PC-9 (cell line): Measurements from ENCODE around the gene NMRK2. TPM values are rescaled to one million over a fixed set of nuclear protein-coding genes. Genes with fewer than 3 reads are reported as not detected.
A peak's percentile ranks its signal among the peaks of the same experiment; 100 is the strongest.

Source experiments
- BruUV-seq: library from RNA; stranded (reverse); fragments of 400-500 nt; replicated peaks from 2 replicates; lab custom pipeline; 2021; lab: Mats Ljungman, UMichigan
- CTCF ChIA-PET: fragments of 300-600 bp; sonication (Branson Sonifier 250); formaldehyde crosslinking; loops from one replicate; lab custom pipeline; 2022; ENCODE audit warnings: antibody characterized with exemption; lab: Charles Lee
- POLR2A ChIA-PET: fragments of 300-600 bp; sonication (Branson Sonifier 250); formaldehyde crosslinking; loops from one replicate; lab custom pipeline; 2022; ENCODE audit warnings: antibody characterized with exemption; ENCODE audit not compliant: unreplicated experiment; lab: Charles Lee
- DNase-seq, 2 experiments: peaks; one replicate each; pipeline versions ENCODE4 v3.0.0 to v3.0.0-alpha.2; 2015 to 2022; ENCODE audit warnings: mixed read lengths in 1 of 2
- H2AFZ ChIP-seq: fragments of 200-600 bp; sonication (generic); 2 replicates; pipeline ENCODE4 v1.8.1; 2017; ENCODE audit warnings: antibody characterized with exemption
- H3F3A ChIP-seq: fragments of 200-600 bp; sonication (generic); 2 replicates; pipeline ENCODE4 v1.8.1; 2017; ENCODE audit warnings: antibody characterized with exemption, mild to moderate bottlenecking, low read depth; ENCODE audit not compliant: insufficient read depth
- H3K27ac ChIP-seq: fragments of 200-600 bp; sonication (generic); 2 replicates; pipeline ENCODE4 v1.6.1; 2016; ENCODE audit warnings: mixed run types
- H3K27me3 ChIP-seq: fragments of 200-600 bp; sonication (generic); 2 replicates; pipeline ENCODE4 v1.6.1; 2016; ENCODE audit warnings: low read depth, mixed run types; ENCODE audit not compliant: insufficient read depth
- H3K36me3 ChIP-seq: fragments of 200-600 bp; sonication (generic); 2 replicates; pipeline ENCODE4 v1.6.1; 2016; ENCODE audit warnings: low read depth, mixed run types
- H3K4me1 ChIP-seq: fragments of 200-600 bp; sonication (generic); replicated peaks from 2 replicates; pipeline ENCODE4 v1.6.1; 2016; ENCODE audit warnings: mixed run types; ENCODE audit not compliant: insufficient read depth
- H3K4me2 ChIP-seq: fragments of 200-600 bp; sonication (generic); 2 replicates; pipeline ENCODE4 v1.6.1; 2017; ENCODE audit warnings: mixed run types
- H3K4me3 ChIP-seq: fragments of 200-600 bp; sonication (generic); 2 replicates; pipeline ENCODE4 v1.6.1; 2016; ENCODE audit warnings: mixed run types
- H3K79me2 ChIP-seq: fragments of 200-600 bp; sonication (generic); 2 replicates; pipeline ENCODE4 v1.6.1; 2017; ENCODE audit warnings: low read depth, mixed run types
- H3K9me2 ChIP-seq: fragments of 200-600 bp; sonication (generic); 2 replicates; pipeline ENCODE4 v1.8.1; 2017; ENCODE audit warnings: mild to moderate bottlenecking; ENCODE audit not compliant: insufficient read depth
- H3K9me3 ChIP-seq: fragments of 200-600 bp; sonication (generic); 2 replicates; pipeline ENCODE4 v1.8.1; 2016; ENCODE audit warnings: low read depth; ENCODE audit not compliant: insufficient read depth
- H4K20me1 ChIP-seq: fragments of 200-600 bp; sonication (generic); 2 replicates; pipeline ENCODE4 v1.8.1; 2017; ENCODE audit not compliant: insufficient read depth
- EZH2 ChIP-seq: fragments of 200-600 bp; sonication (generic); IDR thresholded peaks from 2 replicates; pipeline ENCODE4 v1.8.0; 2017; ENCODE audit warnings: antibody characterized with exemption, low read depth
- intact Hi-C: fragments of 100-400 bp; cut with micrococcal nuclease; formaldehyde crosslinking; loops from one replicate; pipeline ENCODE4 v1.10.0; 2022; ENCODE audit not compliant: unreplicated experiment
- total RNA-seq: library from RNA; stranded (reverse); gene quantifications from 2 replicates; pipeline ENCODE4 v1.2.3, GENCODE V29; 2021
- TF ChIP-seq, protein P1 (sequence below): fragments of 200-600 bp; sonication (generic); conservative IDR thresholded peaks from 2 replicates; pipeline ENCODE4 v1.6.1; 2017; ENCODE audit warnings: mixed run types, antibody characterized with exemption, mild to moderate bottlenecking, moderate library complexity

NMRK2 gene
- total RNA-seq, 1 experiment from 2014 or later = not detected

- peaks cover 15% of the 10 kb centered on the region for H3K36me3 ChIP-seq
- H3F3A ChIP-seq = peaks cover 74% of the 10 kb centered on the region
- H4K20me1 ChIP-seq = peaks cover 73% of the 10 kb centered on the region
- no peak overlapping the region for H3K4me3 ChIP-seq
- intact Hi-C loops = no loop called here
- no peaks in the 10 kb centered on the region for H3K9me3 ChIP-seq
- no peak overlapping the region for H3K4me2 ChIP-seq
- H3K79me2 ChIP-seq = peaks cover 41% of the 10 kb centered on the region
- TF ChIP-seq EZH2 = no peak
- TF ChIP-seq, protein P1, sequence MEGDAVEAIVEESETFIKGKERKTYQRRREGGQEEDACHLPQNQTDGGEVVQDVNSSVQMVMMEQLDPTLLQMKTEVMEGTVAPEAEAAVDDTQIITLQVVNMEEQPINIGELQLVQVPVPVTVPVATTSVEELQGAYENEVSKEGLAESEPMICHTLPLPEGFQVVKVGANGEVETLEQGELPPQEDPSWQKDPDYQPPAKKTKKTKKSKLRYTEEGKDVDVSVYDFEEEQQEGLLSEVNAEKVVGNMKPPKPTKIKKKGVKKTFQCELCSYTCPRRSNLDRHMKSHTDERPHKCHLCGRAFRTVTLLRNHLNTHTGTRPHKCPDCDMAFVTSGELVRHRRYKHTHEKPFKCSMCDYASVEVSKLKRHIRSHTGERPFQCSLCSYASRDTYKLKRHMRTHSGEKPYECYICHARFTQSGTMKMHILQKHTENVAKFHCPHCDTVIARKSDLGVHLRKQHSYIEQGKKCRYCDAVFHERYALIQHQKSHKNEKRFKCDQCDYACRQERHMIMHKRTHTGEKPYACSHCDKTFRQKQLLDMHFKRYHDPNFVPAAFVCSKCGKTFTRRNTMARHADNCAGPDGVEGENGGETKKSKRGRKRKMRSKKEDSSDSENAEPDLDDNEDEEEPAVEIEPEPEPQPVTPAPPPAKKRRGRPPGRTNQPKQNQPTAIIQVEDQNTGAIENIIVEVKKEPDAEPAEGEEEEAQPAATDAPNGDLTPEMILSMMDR = no peak
- H3K4me1 ChIP-seq = no peaks in the 10 kb centered on the region
- POLR2A ChIA-PET = no interaction called here
- DNase-seq = no peak
- H3K27me3 ChIP-seq = no peaks in the 10 kb centered on the region
- BruUV-seq = TSS peak; percentile 10
- no peak overlapping the region for H2AFZ ChIP-seq
- CTCF ChIA-PET = no interaction called here
- H3K9me2 ChIP-seq = no peaks in the 10 kb centered on the region
- H3K27ac ChIP-seq = no peak overlapping the region
These were observed 43.8 kb downstream of the NMRK2 start for GRCh38 chr19:3976495-3977241.

DNA sequence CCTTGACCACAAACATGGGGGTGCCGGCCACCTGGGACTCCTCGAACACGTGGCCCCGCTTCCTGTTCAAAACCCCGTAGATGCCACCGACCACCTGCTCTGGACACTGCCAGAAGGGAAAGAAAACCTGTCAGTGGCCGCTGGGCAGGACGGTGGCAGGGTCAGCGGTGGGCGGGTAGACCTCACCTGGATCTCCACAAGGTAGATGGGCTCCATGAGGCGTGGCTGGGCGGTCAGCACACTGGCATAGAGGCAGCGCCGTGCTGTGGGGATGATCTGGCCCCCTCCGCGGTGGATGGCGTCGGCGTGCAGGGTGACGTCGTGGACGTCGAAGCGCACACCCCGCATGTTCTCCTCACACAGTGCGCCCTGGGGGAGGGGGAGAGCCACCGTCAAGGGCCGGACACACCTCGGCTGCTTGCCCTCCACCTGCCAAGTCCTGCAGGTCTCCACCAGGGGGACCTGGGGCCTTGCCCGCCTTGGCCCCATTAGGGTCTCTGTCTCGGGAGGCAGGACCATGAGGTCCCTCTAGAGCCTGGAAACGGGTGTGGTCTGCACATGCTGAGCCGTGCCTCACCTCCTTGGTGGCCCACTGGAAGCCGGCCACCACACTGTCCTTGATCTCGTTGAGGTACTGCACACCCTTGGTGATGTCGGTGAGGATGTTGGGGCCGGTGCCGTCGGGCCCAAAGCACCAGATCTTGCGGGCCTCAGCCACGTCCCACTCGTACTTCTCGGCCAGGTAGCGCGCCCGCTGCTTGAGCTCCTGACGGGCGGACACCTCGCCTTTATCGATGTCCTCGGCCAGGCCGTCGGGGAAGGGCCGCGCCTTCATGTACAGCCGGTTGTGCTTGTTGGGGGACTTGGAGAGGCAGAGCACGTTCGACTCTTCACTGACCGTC is 44.6 kb downstream of the NMRK2 start:
- no peak overlapping the region for H3K4me2 ChIP-seq
- H4K20me1 ChIP-seq = peaks cover 78% of the 10 kb centered on the region
- no peak overlapping the region for H3K4me3 ChIP-seq
- H3K9me2 ChIP-seq = no peaks in the 10 kb centered on the region
- no peak overlapping the region for H2AFZ ChIP-seq
- ChIA-PET POLR2A (no interaction called here), CTCF (no interaction called here)
- peaks cover 18% of the 10 kb centered on the region for H3K36me3 ChIP-seq
- H3K4me1 ChIP-seq = no peaks in the 10 kb centered on the region
- H3F3A ChIP-seq = peaks cover 74% of the 10 kb centered on the region
- H3K9me3 ChIP-seq = no peaks in the 10 kb centered on the region
- peaks cover 49% of the 10 kb centered on the region for H3K79me2 ChIP-seq
- TF ChIP-seq EZH2 = no peak
- no peak overlapping the region for H3K27ac ChIP-seq
- H3K27me3 ChIP-seq = no peaks in the 10 kb centered on the region
- DNase-seq = no peak
- intact Hi-C loops = no loop called here
- no TSS peak for BruUV-seq

DNA sequence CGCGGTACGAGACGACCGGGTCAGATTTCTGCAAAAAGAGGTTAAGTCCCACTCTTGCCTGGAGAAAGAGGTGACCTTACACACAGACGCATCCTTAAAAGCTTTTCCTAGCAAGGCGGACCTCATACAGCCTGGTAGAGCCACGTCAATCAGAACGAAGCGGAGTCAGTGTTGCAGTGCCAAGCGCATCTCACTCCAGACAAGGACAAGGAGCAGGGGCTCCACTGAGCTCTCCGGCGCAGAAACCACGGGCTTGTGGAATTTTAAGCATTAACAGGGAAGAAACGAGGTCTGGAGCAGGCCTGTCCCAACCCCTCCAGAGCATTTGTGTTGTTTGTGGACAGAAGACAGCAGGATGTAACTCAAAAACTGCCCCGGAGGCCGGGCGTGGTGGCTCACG is 45.3 kb downstream of the NMRK2 start:
- Histone ChIP-seq H3K4me1 (peaks cover 3% of the 10 kb centered on the region; the same call in 1 of the 2 replicates), H3K4me3 (no peak overlapping the region), H3K79me2 (peaks cover 56% of the 10 kb centered on the region), H3K9me3 (no peaks in the 10 kb centered on the region), H3K9me2 (no peaks in the 10 kb centered on the region), H3K27ac (no peak overlapping the region), H4K20me1 (peaks cover 82% of the 10 kb centered on the region), H3F3A (peaks cover 77% of the 10 kb centered on the region), H2AFZ (no peak overlapping the region), H3K36me3 (peaks cover 18% of the 10 kb centered on the region), H3K4me2 (no peak overlapping the region), H3K27me3 (no peaks in the 10 kb centered on the region)
- ChIA-PET POLR2A (no interaction called here), CTCF (interaction anchor here (0.7 kb wide), 1 partner anchor 9 kb away, joined by 7 read pairs; no protein-coding TSS in a partner anchor)
- TF ChIP-seq, protein P1 = no peak
- no peak for TF ChIP-seq EZH2
- no peak for DNase-seq
- no TSS peak for BruUV-seq
- intact Hi-C loops = no loop called here
